HL-60/S4 (cell line): ENCODE data around the gene SHMT2.

Source experiments
- in situ Hi-C: fragments of 300-500 bp; cut with MboI; formaldehyde crosslinking; loops from 2 replicates; pipeline ENCODE4 v1.14.3; 2022; ENCODE audit warnings: low sequenced_read_pairs

SHMT2 gene

GRCh38 chr12:57223191-57224165 is 6.0 kb upstream of the SHMT2 start:
- in situ Hi-C loops = no loop called here

GRCh38 chr12:57224278-57224972 is 5.1 kb upstream of the SHMT2 start:
- in situ Hi-C loops = no loop called here

GRCh38 chr12:57224973-57225679 is 4.4 kb upstream of the SHMT2 start:
- in situ Hi-C loops = no loop called here

- in situ Hi-C loops = no loop called here
These were observed 3.8 kb upstream of the SHMT2 start for GRCh38 chr12:57225680-57226210.

GRCh38 chr12:57226588-57227314 is 2.8 kb upstream of the SHMT2 start:
- in situ Hi-C loops = no loop called here

- in situ Hi-C loops = no loop called here
These were observed 2.0 kb upstream of the SHMT2 start for GRCh38 chr12:57227315-57228115.

GRCh38 chr12:57229046-57229633 is 371 bp upstream of the SHMT2 start:
- in situ Hi-C loops = no loop called here

- in situ Hi-C loops = no loop called here
These were observed 1.1 kb downstream of the SHMT2 start for GRCh38 chr12:57230381-57231155.

GRCh38 chr12:57231276-57232021 is 1.9 kb downstream of the SHMT2 start:
- in situ Hi-C loops = no loop called here

GRCh38 chr12:57232156-57232756 is 2.7 kb downstream of the SHMT2 start:
- in situ Hi-C loops = no loop called here

- in situ Hi-C loops = no loop called here
These were observed 4.1 kb downstream of the SHMT2 start for GRCh38 chr12:57233357-57234232.

- in situ Hi-C loops = no loop called here
These were observed 4.7 kb downstream of the SHMT2 start for GRCh38 chr12:57234233-57234570.

GRCh38 chr12:57234571-57235016 is 5.1 kb downstream of the SHMT2 start:
- in situ Hi-C loops = no loop called here

GRCh38 chr12:57235017-57235727 is 5.7 kb downstream of the SHMT2 start:
- in situ Hi-C loops = no loop called here

- in situ Hi-C loops = no loop called here
These were observed 6.2 kb downstream of the SHMT2 start for GRCh38 chr12:57235728-57236131.
